Activated CD4-positive, alpha-beta T cell treated with anti-CD3 and anti-CD28 coated beads, Interleukin-2, amount 50 U/mL, for 16 hours (primary cell): ENCODE results near the gene TUBA3C.

Source experiments
- DNase-seq: peaks from one replicate; pipeline ENCODE4 v3.0.0-alpha.2; 2020

TUBA3C gene

DNA sequence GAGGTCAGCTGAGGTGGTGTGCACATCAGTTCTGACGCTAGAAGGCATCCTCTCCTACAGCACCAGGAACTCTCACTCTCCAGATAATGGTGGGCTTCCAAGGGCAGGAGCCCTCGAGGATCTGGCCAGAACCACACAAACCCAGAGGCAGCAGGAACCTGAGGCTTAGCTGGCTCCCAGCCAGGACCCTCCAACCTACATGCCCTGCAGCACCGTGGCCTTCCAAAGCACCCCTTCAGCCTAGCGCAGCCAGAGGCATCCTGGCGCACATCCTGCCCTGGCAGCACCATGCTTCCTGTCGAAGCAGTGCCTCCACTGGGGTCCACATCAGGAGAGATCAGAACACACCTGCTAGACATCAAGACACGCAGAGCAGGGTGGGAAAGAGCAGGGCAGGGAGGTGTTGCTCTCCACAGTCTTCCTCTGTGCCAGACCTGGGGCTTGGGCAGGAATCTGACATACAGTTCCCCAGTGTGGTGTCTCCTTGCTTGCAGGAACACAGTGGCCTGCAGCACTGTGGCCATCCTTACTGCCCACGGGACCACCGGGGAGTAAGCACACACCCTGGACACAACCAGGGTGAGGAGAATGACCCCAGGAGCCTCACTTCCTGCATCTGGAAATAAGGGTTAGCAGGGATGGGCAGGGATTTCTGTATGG is 21.7 kb downstream of the TUBA3C start:
- no peak for DNase-seq

DNA sequence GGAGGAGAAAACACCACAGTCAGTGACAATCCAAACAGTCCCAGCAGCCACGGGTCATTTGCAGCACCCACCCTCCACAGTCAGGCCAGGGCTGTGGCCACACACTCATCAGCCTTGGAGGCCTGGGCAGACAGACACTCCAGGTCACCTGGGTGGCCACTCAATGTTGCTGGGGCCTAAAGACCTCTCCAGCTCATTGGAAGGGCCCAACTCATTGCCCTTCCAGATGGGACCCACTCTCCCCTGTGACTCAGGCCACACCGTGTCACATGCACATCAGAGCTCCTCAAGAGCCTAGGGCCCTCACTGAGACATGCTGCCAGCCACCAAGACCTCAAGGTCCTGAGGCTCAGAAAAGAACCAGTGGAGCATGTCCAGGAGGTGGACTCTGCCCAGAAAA is 22.4 kb downstream of the TUBA3C start:
- DNase-seq: no peak

DNA sequence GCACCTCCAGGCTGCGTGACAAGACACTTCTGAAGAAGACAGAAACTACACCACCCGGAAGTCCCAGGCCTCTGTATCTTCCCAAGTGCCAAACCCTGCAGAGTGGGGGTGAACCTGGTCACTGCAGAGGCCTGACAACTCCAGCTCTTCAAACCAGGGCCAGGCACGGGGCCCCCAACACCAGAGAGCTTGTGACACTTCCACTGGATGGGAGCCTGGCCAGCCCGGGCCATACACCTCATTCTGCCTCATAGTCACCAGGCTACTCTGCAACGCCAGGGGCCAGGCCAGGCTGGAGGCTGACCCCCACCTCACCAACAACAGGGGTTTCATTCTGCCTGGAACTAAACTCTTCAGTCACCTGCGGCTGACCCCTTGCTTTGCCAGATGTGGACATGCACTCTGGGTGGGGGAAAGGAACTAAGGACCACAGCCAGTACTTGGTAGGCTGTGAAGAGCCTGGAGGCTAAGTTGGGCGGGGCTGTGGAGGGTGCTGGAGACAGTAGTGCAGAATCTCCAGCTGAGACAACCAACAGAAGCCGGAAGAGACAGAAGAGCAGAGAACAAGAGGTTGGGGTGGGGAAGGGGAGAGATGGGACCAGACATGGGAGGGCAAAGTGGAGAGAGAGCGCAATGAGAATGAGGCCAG is 23.0 kb downstream of the TUBA3C start:
- DNase-seq: no peak

DNA sequence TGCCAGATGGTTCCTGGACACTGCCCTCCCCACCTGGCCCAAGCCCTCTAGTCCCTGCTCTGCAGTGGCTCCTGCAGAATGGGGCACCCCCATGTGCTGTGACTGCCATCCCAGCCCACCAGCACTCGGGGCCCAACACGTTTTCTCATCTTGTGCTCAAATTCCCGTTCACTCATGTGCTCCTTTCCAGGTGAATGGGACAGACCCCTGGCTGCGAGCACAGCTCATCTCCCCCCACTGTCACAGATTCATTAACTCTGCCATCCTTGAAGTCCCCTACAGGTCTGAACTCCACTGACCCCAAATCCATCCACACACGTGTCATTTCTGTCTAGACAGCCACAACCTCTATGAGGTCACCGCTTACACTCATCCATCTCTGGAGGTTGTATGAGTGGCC is 23.6 kb downstream of the TUBA3C start:
- no peak for DNase-seq

DNA sequence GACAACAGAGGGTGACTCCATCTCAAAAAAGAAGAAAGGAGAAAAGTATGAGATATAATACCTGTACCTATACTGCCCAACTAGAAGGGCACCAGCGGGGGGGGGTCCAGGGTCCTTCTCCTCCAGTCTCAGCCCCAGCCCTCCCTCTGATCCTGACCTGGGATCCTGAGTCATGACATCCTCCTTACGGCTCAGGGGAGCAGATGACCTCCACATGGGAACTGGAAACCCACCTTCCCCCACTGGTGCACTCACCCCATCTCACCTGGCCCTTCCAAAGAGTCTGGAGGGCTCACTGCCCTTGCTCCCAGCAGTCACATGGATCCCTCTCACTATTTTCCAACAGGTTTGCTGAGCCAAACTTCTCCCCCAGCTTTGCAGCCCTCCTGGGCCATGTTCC is 24.2 kb downstream of the TUBA3C start:
- no peak for DNase-seq

DNA sequence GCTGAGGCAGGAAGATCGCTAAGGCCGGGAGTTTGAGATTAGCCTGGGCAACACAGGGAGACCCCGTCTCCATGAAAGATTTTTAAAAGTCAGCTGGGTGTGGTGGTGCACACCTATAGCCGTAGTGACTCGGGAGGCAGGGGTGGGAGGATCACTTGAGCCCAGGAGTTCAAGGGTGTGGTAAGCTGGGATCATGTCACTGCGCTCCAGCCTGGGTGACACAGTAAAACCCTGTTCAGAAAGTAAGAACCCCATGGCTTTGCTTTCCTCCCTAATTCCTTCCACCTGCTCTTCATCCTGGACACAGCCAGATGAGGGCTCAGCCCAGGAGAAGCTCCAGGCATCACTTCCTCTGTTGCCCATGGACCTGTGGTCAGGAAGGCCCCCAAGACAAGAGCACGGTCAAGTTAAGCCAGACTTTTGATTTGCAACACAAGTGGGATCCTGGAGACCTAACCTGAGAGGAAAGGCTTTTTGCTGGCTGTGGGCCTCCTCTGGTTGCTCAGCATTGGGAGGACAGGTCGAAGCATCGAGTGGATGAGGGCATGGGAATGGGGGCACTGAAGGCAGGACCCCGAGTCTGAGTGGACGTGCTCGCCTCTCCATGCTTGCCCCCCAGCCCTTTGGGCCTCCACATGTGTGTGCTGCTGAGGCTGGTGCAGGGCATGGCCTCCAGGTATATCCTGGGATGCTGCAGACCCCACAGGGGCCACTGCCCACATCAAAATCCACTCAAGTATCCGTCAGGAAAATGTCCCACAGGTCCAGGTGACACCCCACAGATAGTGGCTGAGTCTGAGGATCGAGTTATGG is 25.4 kb downstream of the TUBA3C start:
- DNase-seq: no peak

DNA sequence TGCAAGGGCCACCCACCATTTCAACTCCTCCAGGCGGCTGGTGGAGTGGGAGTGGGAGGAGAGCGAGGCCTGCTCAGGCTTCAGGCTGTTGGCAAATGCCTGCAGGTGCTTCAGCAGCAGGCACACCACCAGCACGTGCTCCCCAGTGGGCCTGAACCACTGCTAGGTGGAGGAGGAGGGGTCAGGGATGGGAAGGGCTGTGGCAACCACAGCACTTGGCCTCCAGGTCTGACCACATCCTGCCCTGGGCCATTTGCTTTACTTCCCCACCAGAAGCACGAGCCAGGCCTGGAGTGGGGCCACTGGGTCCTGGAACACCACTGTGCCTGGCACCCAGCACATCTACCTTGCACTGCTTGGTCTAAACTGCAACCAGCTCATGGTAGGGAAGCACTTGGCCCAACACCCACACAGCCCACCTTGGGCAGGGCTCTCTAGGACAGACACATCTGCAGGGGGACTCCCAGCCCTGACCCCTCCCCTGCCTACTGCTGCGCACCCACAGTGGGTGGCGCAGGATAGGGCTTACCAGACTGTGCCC is 26.2 kb downstream of the TUBA3C start:
- no peak for DNase-seq

DNA sequence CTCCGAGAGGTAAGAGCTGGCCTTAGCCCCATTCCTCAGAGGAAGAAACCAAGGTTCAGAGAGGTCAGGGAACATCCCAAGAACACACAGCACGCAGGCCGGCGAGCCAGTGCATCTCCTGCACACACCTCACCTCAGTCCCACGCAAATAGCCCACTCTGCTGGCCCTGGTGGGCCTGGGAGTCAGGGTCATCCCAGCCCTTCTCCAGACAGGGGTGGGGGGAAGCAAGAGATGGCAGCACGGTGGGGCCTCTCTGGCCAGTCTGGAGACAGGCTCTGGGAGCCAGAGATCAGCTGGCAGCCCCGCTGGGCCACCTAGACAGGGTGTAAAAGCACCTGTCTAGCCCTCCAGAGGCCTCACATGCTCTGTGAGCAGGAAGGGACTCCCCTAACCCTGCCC is 26.8 kb downstream of the TUBA3C start:
- DNase-seq: no peak

DNA sequence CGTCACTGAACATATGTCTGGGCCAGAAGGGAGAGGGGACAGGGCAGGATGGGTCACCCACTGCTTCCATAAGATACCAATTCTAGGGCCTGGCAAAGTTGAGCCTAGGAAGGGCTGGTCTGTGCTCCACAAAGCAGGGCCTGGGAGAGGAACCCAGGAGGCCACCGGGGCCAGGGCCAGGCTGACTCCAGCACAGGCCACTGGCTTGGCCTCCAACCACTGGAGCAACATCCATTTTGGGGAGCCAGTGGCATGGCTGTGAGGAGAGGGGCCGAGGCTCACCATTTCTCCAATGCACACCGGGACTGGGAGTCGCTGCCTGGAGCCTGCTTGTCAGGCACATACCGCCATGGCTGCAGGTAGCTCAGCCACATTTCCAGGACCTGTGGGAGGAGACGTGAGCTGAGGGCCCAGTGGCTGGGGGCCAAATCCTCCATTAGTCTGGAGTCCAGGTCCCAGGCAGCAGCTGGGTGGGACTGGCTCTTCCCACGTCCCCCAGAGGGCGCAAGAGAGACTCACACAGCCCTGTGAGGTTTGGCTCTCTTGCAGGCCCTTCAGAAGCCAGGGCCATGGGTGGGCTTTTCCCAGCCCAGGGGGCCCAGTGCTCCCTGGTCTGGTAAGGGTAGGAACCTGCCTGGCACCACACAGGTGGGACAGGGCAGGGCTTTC is 27.7 kb downstream of the TUBA3C start:
- DNase-seq: peak; percentile 5

DNA sequence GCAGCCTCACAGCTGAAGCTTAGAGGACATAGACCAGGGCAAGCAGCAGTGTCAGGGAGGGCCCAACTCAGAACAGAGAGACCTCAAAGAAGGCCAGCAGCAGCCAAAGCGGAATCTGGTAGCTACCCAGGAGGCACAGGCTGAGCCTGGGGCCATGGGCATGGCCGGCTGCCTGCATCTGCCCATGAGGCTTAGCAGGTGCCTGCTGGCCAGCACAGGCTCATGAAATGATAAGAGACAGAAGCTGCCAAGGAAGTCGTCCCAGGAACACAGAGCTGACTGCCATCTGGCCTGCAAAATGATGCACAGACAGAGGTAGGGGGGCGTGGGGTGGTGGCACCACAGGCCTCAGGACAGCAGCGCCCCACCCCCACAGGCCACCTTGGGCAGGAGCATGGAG is 29.2 kb downstream of the TUBA3C start:
- no peak for DNase-seq

DNA sequence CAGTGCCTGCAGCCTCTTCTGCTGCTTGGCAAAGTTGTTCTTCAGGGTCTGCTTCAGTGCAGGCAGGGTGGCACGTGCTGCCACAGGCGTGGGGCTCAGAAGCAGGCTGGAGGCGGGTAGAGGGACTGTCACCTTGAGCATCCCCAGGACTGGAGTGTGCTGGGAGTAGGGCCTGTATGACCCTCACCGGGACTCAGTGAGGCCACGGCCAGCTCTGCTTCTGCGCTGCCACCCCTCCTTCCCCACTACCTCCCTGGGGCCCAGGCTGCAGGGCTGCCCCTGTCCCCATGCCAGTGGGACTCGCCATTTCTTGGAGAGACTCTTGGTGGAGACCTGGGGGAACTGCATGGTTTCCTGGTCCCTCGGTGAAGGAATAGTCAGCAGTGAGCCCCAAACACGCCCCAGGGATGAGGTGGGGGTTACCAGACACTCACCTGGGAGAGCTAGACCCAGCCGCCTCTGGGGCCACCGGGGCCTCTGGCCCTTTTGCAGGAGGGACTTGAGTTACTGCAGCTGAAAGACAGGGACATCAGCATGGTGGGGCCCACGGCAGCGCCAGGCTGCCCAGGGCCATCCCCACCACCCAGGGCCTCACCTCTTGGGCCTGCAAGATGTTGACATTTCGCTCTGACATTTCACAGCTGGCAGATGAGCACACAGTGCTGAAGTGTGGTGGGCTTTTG is 29.9 kb downstream of the TUBA3C start:
- DNase-seq: no peak

DNA sequence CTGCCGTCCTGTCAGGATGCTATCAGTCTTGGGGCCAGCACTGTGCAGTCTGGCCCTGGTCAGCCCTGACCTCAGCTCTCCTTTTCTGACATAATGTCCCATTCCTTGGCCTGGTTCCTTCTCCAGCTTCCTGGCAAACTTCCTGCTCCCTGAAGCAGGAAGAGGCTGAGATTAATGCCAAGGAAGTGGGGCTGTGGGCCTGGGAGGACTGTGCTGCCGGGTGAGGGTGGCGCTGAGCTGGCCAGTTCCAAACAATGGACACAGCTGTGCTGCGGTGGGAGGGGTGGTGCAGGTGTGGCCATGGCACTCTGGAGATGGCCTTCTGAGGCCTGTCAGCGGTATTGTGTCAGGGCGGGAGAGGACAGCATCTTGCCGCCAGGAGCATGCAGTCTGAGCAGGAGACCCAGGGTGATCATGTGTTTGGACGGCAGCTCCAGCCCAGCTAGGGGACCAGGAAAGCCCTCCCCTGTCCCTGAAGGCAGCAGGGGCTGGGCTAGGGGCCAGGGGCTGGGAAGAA is 30.9 kb downstream of the TUBA3C start:
- DNase-seq: no peak

DNA sequence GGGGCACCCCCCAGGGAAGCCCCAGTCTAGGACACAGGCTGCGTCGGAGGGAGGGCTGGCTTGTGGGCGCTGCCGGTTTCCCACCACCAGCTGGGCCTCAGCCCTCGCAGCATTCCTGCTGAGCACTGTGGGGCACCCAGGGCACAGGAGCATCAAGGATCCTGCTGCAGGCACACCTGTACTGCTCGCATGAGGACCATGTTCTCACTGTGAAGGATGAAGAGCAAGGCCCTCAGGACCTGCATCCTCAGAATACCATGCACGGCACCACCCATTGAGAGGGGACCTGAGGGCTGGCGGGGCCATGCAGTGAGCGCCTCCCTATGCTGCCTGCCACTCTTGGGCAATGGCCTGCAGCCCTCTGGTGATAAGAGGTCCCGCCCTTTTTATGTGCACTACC is 31.4 kb downstream of the TUBA3C start:
- no peak for DNase-seq

DNA sequence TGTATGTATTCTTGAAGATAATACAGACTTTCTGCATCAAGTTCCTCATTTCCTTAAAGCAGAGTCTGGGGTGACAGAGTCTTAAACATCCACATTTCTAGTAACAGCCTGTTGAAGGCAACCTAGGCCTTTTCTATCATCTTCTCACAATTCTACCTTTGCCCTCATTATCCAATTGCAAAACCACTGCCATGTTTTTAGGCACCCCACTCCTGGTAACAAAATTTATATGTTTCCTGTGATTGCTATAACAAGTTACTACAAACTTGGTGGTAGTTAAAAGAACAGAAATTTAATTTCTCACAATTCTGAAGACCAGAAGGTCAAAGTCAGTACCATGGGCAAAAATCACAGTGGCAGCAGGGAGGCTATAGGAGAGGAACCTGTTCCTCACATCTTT is 33.1 kb downstream of the TUBA3C start:
- no peak for DNase-seq
